GM13976 (cell line): Measurements from ENCODE around the gene GPR39.

Source experiments
- DNase-seq: peaks from one replicate; pipeline ENCODE4 v3.0.0; 2012; ENCODE audit warnings: low spot score
- CTCF ChIP-seq: IDR thresholded peaks from 2 replicates; pipeline ENCODE4 v1.5.1; 2012; ENCODE audit warnings: borderline replicate concordance, mild to moderate bottlenecking; ENCODE audit not compliant: insufficient read depth; ENCODE audit errors: extremely low read depth, missing control alignments, control extremely low read depth
- in situ Hi-C: fragments of 300-500 bp; cut with MboI; formaldehyde crosslinking; loops from one replicate; pipeline ENCODE4 v1.12.0; 2022; ENCODE audit warnings: low sequenced_read_pairs, mixed read lengths, inconsistent platforms; ENCODE audit not compliant: unreplicated experiment

GPR39 gene

GRCh38 chr2:132593171-132593570, 176.6 kb downstream of the GPR39 start:
- TF ChIP-seq CTCF = no peak
- no peak for DNase-seq
- in situ Hi-C loops = no loop called here

- in situ Hi-C loops = no loop called here
- no peak for DNase-seq
- TF ChIP-seq CTCF = no peak
Observed at GRCh38 chr2:132595186-132595585, 178.6 kb downstream of the GPR39 start.

GRCh38 chr2:132595693-132596092, 179.1 kb downstream of the GPR39 start:
- no peak for TF ChIP-seq CTCF
- in situ Hi-C loops = no loop called here
- no peak for DNase-seq

- no peak for DNase-seq
- in situ Hi-C loops = no loop called here
- no peak for TF ChIP-seq CTCF
Observed at GRCh38 chr2:132597166-132597565, 180.6 kb downstream of the GPR39 start.

GRCh38 chr2:132597831-132598230, 181.2 kb downstream of the GPR39 start:
- no peak for TF ChIP-seq CTCF
- in situ Hi-C loops = no loop called here
- DNase-seq = no peak

- no peak for TF ChIP-seq CTCF
- in situ Hi-C loops = no loop called here
- DNase-seq = no peak
Observed at GRCh38 chr2:132598536-132598935, 181.9 kb downstream of the GPR39 start.

GRCh38 chr2:132599556-132599955, 183.0 kb downstream of the GPR39 start:
- no peak for DNase-seq
- TF ChIP-seq CTCF = no peak
- in situ Hi-C loops = no loop called here
